VCaP (cell line): ENCODE data around the gene SLC1A2.

ENCODE experiments used
- H3K27ac ChIP-seq: fragments of 450-650 bp; 2 replicates; pipeline ENCODE4 v1.5.1; 2017
- CTCF ChIP-seq: fragments of 450-650 bp; conservative IDR thresholded peaks from 2 replicates; pipeline ENCODE4 v1.5.1; 2017; ENCODE audit warnings: mild to moderate bottlenecking, moderate library complexity

Gene SLC1A2

GRCh38 chr11:35253237-35253636, 166.1 kb downstream of the SLC1A2 start:
- H3K27ac ChIP-seq: no peak overlapping the region
- TF ChIP-seq CTCF: no peak

- no peak overlapping the region for H3K27ac ChIP-seq
- no peak for TF ChIP-seq CTCF
Observed at GRCh38 chr11:35250621-35251020, 168.7 kb downstream of the SLC1A2 start.

GRCh38 chr11:35250192-35250591, 169.2 kb downstream of the SLC1A2 start:
- H3K27ac ChIP-seq: no peak overlapping the region
- no peak for TF ChIP-seq CTCF

- no peak for TF ChIP-seq CTCF
- H3K27ac ChIP-seq: no peak overlapping the region
Observed at GRCh38 chr11:35248558-35249323, 170.6 kb downstream of the SLC1A2 start.

- no peak overlapping the region for H3K27ac ChIP-seq
- no peak for TF ChIP-seq CTCF
Observed at GRCh38 chr11:35247863-35248262, 171.5 kb downstream of the SLC1A2 start.

- no peak for TF ChIP-seq CTCF
- H3K27ac ChIP-seq: no peak overlapping the region
Observed at GRCh38 chr11:35247428-35247827, 171.9 kb downstream of the SLC1A2 start.

GRCh38 chr11:35246745-35247144, 172.6 kb downstream of the SLC1A2 start:
- H3K27ac ChIP-seq: no peak overlapping the region
- TF ChIP-seq CTCF: no peak
